Adipocyte (in vitro differentiated cells): ENCODE data around the gene TCEANC2.
"Not testable (repeated sequence)": the region's sequence is repeated elsewhere in the genome, so short reads cannot be mapped to it uniquely, and the experiment has no call there.

Experiments used
- DNase-seq: peaks from one replicate; pipeline ENCODE4 v3.0.0-alpha.2; 2015; ENCODE audit warnings: low read depth
- H3K27me3 ChIP-seq: replicated peaks from 2 replicates; pipeline ENCODE4 v1.7.0; 2013; ENCODE audit warnings: mild to moderate bottlenecking, low read length, moderate library complexity; ENCODE audit not compliant: control insufficient read depth, insufficient read depth
- H3K36me3 ChIP-seq: 2 replicates; pipeline ENCODE4 v1.7.0; 2013; ENCODE audit warnings: low read length, mild to moderate bottlenecking, moderate library complexity; ENCODE audit not compliant: control insufficient read depth, insufficient read depth, severe bottlenecking
- H3K4me1 ChIP-seq: 2 replicates; pipeline ENCODE4 v1.7.0; 2013; ENCODE audit warnings: mild to moderate bottlenecking, low read length, moderate library complexity; ENCODE audit not compliant: control insufficient read depth, insufficient read depth
- H3K4me3 ChIP-seq: 2 replicates; pipeline ENCODE4 v1.7.0; 2013; ENCODE audit warnings: mild to moderate bottlenecking, low read length, moderate library complexity
- H3K9ac ChIP-seq: 2 replicates; pipeline ENCODE4 v1.7.0; 2013; ENCODE audit warnings: mild to moderate bottlenecking, low read length, moderate library complexity
- H3K9me3 ChIP-seq: 2 replicates; pipeline ENCODE4 v1.7.0; 2013; ENCODE audit warnings: mild to moderate bottlenecking, low read length, moderate library complexity; ENCODE audit not compliant: control insufficient read depth

Gene TCEANC2

DNA sequence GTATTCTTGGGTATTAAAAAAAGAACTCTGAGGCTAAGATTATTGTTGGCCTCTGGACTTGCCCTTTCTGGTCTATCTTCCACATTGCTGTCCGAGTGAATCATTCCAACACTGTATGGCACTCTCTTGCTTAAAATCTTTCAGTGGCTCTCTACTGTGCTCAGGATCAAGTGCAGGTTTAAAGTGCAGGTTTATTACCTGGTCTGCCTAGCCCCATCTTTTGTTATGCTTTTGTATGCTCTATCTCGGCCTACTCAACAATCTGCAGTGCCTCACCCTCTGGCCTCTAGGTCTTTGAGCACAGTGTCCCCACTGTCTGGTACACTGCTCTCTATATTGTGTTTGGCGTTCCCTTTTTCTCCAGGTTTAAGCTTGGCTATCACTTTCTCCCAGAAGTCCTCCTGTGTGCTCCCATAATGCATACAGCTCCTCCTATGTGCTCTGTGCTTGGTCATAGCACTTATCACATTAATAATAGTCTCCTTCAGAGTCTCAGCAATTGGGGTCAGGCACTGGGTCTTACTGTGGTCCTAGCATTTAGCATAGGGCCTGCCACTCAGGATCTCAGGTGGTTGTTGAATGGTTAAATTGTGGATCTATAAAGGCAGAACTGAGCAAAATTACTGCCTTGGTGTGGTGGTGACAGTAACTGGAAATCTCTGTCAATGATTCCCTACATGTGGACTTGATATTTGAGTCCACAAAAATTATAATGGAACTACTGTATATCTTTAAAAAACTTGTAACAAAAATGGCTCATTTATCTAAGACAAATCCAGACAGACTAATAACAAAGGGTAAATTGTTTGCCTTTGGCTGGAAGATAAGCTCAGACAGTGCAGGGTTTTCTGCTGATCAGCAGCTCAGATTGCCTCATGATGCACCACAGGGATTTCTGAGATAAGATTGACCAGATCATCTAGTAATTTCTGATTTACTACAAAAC is 24.8 kb upstream of the TCEANC2 start:
- Histone ChIP-seq H3K9ac (no peak overlapping the region), H3K4me3 (no peak overlapping the region), H3K27me3 (no peaks in the 10 kb centered on the region), H3K36me3 (peaks cover 36% of the 10 kb centered on the region), H3K4me1 (peaks cover 9% of the 10 kb centered on the region), H3K9me3 (no peaks in the 10 kb centered on the region)
- DNase-seq, result no peak

DNA sequence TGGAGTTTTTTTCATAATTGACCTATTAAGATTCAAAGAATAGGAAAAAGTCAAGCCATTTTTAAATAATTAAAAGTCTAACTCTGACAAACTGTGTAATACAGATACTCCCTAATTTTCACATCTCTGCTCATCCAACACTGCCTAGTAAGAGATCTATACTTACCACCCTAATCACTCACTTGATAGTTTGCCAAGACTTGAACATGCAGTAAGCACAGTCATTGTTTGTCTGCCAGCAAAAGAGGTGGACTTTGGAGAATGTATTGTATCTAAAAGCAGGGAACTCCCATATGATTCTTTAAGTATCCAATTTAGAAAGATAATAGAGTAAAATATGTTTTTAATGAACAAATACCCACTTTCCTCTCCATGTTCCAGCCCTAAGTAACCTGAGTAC is 15.9 kb upstream of the TCEANC2 start:
- DNase-seq, result peak; percentile 36
- H3K4me3 ChIP-seq, result no peak overlapping the region
- H3K9me3 ChIP-seq, result no peaks in the 10 kb centered on the region
- H3K9ac ChIP-seq, result no peak overlapping the region
- H3K27me3 ChIP-seq, result no peaks in the 10 kb centered on the region
- peaks cover 100% of the 10 kb centered on the region for H3K36me3 ChIP-seq
- peaks cover 2% of the 10 kb centered on the region for H3K4me1 ChIP-seq

DNA sequence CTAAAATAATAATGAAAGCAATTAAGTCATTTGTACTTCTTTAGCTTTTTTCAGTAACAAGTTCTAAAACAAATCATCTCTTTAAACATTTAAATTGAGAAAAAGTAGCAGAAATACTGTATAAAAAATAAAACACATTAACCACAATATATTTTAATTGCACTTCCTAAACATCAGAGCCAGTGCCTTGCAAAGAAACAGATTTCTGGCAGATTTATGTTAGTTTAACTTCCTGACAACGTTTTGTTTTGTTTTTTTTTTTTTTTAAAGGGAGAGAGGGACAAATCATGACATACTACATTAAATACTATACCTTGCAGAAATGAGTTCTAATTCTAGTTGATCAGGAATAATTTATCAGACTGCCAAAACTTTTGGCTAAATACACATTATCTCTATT is 11.6 kb upstream of the TCEANC2 start:
- peaks cover 1% of the 10 kb centered on the region for H3K4me1 ChIP-seq
- no peak for DNase-seq
- no peaks in the 10 kb centered on the region for H3K9me3 ChIP-seq
- H3K27me3 ChIP-seq, result no peaks in the 10 kb centered on the region
- H3K36me3 ChIP-seq, result peaks cover 73% of the 10 kb centered on the region
- H3K4me3 ChIP-seq, result no peak overlapping the region
- no peak overlapping the region for H3K9ac ChIP-seq

DNA sequence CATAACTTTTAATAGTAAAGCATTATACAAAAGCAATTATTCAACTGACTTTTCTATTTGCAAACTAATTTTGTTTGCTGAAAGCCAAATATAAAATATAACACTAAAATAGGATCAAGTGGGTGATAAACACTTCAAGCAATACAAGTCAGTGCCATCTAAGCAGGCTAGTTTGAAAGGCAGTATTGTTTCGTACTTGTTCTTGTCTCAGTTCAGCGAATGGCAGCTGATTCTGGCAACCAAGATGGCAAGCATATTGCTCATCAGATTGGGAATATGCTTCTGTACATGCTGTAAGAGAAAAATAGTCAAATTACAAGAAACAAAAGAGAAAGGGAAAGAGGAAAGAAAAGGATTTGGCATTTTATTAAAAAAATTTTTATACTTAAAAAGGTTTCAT is 7.9 kb upstream of the TCEANC2 start:
- no peak for DNase-seq
- H3K36me3 ChIP-seq, result peaks cover 36% of the 10 kb centered on the region
- H3K4me3 ChIP-seq, result no peak overlapping the region
- H3K9me3 ChIP-seq, result no peaks in the 10 kb centered on the region
- H3K9ac ChIP-seq, result no peak overlapping the region
- H3K4me1 ChIP-seq, result peaks cover 16% of the 10 kb centered on the region
- no peaks in the 10 kb centered on the region for H3K27me3 ChIP-seq

DNA sequence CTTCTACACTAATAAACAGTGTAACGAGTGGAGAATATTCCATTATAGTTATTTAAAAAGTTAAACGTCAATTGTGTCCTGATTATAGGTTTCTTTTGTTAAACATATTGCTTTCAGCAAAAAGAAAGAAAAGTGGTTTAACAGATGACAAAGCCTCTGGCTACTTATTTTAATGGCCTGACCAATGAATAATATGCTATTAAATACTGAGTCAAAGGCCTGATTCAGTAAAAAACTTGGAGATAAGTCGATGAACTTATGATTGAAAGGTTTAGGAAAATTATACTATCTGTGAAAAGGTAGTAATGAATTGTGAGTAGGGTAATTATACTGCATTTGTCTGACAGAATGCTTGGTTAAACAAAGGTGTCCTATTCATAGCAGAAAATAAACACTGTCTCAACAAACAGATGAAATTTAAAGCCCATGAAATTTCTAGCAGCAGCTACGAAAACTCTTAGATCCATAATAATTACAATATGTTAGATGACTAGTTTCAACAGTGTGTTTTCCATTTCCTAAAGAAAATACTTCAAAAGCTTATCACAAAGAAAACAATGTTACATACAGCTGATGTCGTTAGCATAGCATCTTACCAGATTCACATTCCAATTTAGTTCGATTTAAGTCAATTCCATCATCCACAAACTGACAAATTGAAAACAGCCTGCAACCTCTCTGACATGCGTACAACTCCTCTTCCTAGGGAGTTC is 6.6 kb upstream of the TCEANC2 start:
- H3K36me3 ChIP-seq, result peaks cover 23% of the 10 kb centered on the region
- H3K27me3 ChIP-seq, result no peaks in the 10 kb centered on the region
- DNase-seq, result peak; percentile 66
- no peak overlapping the region for H3K4me3 ChIP-seq
- no peaks in the 10 kb centered on the region for H3K9me3 ChIP-seq
- peaks cover 25% of the 10 kb centered on the region for H3K4me1 ChIP-seq
- no peak overlapping the region for H3K9ac ChIP-seq

DNA sequence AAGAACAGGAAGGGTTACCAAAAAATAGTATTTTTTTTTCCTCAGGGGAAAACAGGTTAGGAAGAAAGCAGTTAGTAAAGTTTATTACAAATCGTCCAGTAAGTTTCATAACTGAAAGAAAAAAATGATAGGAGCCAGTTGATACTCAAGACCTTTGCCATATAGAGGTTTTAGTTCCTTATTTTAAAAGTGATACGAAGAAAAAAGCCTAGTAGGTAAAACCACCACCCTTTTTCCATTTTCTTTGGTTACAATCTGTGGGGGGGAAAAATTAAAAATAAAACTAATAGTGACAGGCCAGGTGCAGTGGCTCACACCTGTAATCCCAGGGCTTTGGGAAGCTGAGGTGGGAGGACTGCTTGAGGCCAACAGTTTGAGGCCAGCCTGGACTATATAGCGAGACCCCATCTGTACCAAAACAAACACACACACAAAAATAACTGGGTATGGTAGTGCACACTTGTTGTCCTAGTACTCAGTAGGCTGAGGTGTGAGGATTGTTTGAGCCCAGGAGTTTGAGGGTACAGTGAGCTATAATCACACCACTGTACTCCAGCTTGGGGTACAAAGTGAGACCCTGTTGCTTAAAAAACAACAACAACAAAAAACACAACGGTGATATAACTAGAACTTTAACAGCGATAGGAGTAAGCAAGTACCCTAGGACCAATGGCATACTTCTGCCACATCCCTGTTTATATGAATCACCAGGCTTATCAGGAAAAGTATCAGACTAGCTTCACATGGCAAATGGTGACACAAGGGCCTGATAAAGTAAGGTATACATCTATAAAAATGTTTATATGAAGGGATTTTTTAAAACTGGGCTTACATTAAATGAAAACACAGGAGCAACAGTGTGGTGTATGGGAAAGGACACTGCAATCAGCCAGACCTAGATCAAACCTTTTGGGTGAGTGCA is 5.8 kb upstream of the TCEANC2 start:
- no peak overlapping the region for H3K9ac ChIP-seq
- H3K9me3 ChIP-seq, result no peaks in the 10 kb centered on the region
- DNase-seq, result peak; percentile 31
- H3K36me3 ChIP-seq, result peaks cover 15% of the 10 kb centered on the region
- no peak overlapping the region for H3K4me3 ChIP-seq
- peaks cover 28% of the 10 kb centered on the region for H3K4me1 ChIP-seq
- no peaks in the 10 kb centered on the region for H3K27me3 ChIP-seq

DNA sequence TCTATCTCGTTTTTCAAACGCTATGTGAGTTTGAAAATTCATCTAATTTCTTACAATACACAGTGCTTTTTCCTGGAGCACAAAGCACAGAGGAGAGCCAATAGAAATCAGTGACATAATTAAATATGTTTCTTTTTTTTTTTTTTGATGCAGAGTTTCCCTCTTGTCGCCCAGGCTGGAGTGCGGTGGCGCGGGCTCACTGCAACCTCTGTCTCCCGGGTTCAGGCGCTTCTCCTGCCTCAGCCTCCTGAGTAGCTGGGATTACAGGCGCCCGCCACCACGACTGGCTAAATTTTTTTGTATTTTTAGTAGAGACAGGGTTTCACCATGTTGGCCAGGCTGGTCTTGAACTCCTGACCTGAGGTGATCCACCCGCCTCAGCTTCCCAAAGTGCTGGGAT is 3.0 kb upstream of the TCEANC2 start:
- H3K9me3 ChIP-seq, H3K9ac ChIP-seq, H3K4me3 ChIP-seq, DNase-seq, H3K36me3 ChIP-seq, H3K27me3 ChIP-seq: not testable (repeated sequence)
- peaks cover 38% of the 10 kb centered on the region for H3K4me1 ChIP-seq

DNA sequence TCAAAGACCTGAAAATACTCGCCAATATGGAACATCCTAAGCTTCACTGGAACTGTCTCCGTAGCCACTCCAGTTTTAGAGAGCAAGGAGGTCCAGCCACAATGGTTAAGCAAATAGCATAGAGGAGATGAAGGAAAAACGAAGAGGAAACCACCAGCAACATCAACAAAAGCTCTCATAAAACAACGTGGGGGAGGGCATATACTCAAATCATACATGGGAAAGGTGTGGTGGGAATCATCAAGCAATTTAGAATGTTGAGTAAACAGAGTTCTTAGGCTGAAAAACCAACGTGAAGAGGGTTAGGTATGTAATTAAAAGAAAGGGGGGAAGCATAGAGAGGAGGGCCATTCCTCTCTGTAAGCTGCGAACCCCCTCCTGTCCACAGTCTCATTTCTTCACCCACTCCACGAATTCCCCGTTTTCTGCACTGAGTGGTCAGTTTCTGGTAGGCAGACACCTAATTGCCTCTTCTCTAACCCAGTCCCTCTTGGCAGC is 1.4 kb upstream of the TCEANC2 start:
- H3K4me3 ChIP-seq, result peak overlapping the region; percentile 100
- no peaks in the 10 kb centered on the region for H3K27me3 ChIP-seq
- DNase-seq, result peak; percentile 38
- no peaks in the 10 kb centered on the region for H3K9me3 ChIP-seq
- no peaks in the 10 kb centered on the region for H3K36me3 ChIP-seq
- peak overlapping the region; percentile 98 for H3K9ac ChIP-seq
- peaks cover 36% of the 10 kb centered on the region for H3K4me1 ChIP-seq

DNA sequence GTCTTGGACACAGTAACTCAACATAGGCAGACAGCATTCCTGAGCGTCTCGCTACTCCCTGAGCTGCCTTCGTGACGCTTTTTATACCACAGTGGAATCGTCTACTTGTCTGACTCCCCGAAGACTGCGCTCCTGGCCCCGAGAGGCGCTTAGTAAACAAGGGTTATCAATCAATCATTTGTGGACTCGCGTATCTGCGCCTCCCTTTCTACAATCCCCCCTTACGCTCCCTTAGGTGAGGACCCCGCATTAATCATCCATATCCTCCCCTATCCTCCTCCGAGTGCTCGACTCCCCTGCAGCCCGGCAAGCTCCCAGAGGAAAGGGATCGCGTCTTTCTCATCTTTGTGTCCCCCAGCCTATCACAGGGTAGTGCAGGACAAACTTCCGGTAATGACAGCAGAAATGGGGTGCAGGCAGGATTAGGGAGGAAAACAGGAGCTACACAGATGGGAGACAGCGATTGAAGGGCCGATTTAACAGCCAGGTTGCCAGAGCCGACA is 926 bp upstream of the TCEANC2 start:
- Histone ChIP-seq H3K4me1 (peaks cover 33% of the 10 kb centered on the region), H3K36me3 (no peaks in the 10 kb centered on the region), H3K4me3 (peak overlapping the region; percentile 100), H3K9me3 (no peaks in the 10 kb centered on the region), H3K27me3 (no peaks in the 10 kb centered on the region), H3K9ac (peak overlapping the region; percentile 98)
- peak; percentile 90 for DNase-seq

DNA sequence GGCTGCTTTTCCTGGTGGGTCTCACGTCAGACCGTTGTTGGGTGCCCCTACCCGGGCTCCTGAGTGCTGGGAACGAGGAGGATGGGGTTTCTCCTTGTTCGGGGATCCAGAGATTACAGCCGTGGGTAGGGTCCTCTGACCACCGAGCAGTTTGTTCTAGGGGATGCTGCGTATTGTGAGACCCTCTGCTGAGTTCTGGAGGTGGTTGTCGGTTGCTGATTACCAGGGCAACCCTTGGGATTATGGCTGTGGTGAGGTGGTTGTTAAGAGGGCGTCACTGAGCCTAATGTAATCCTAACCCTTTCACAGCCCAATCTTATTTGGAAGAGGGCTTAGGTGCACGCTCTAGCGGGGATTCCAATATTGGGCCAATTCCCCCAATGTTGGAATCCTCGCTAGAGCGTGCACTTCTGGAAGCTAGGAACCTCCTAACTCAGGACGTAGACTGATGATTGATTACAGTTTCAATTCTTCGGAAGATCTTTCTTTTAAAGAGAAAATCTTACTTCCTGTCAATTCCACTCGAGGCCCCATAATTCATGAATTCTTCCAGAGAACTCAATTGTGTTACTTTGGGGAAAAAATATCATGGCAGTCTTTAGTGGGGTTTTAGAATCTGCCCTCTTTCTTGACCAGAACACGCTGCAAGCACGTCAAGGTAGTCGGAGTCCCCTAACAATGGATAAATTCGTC is 483 bp downstream of the TCEANC2 start:
- peak overlapping the region; percentile 100 for H3K4me3 ChIP-seq
- no peaks in the 10 kb centered on the region for H3K36me3 ChIP-seq
- H3K9ac ChIP-seq, result peak overlapping the region; percentile 98
- H3K27me3 ChIP-seq, result no peaks in the 10 kb centered on the region
- peaks cover 28% of the 10 kb centered on the region for H3K4me1 ChIP-seq
- no peaks in the 10 kb centered on the region for H3K9me3 ChIP-seq
- peak; percentile 45 for DNase-seq
